MV-4-11 (cell line): ENCODE results near the gene PARP16.
"Not testable (repeated sequence)": the region's sequence is repeated elsewhere in the genome, so short reads cannot be mapped to it uniquely, and the experiment has no call there.

Experiments used
- DNase-seq: peaks from one replicate; lab custom pipeline; 2025; lab: John Stamatoyannopoulos, UW

Gene PARP16

DNA sequence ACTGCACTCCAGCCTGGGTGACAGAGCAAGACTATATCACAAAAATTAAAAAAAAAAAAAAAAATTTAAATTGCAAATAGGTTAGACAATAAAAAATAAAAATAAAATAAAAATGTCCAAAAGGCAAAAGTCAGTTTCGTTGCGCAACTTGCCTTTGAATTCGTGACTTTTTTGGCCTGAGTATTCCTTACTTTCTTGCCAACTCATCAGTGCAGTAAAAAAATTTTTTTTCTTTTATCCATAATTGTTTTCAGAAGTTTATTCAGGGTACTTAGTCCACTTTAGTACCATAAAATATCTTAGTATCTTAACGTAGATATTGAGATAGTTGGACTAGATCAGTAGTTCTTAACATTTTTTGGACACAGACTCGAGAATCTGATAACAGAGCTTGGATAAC is 53.0 kb downstream of the PARP16 start:
- DNase-seq = no peak

DNA sequence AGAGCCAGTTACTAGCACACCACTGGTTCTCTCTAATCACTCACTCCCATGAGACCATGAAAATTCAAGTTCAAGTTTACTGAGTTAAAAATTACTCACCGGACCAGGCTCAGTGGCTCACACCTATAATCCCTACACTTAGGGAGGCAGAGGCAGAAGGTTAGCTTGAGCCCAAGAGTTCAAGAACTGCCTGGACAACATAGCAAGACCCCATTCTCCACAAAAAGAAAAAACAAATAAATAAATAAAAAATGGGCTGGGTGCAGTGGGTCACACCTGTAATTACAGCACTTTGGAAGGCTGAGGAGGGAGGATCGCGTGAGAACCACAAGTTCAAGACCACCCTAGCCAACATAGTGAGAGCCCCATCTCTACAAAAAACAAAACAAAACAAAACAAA is 54.2 kb downstream of the PARP16 start:
- no peak for DNase-seq

DNA sequence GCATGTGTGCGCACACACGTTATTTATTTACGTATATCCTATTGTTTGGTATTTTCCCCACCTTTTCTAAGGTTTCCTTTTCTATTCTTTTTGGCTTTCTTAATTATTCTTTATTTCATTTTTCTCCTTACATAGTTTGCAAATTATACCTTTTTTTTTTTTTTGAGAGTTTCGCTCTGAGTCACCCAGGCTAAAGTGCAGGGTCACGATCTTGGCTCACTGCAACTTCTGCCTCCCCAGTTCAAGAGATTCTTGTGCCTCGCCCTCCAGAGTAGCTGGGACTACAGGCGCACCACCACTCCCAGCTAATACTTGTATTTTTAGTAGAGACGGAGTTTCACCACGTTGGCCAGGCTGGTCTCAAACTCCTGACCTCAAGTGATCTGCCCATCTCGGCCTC is 55.4 kb downstream of the PARP16 start:
- DNase-seq = no peak

DNA sequence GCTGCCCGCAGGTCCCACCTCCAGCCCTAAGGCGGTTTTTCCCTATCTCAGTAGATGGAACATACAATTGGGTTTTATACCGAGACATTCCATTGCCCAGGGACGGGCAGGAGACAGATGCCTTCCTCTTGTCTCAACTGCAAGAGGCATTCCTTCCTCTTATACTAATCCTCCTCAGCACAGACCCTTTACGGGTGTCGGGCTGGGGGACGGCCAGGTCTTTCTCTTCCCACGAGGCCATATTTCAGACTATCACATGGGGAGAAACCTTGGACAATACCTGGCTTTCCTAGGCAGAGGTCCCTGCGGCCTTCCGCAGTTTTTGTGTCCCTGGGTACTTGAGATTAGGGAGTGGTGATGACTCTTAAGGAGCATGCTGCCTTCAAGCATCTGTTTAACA is 59.8 kb downstream of the PARP16 start:
- not testable (repeated sequence) for DNase-seq

DNA sequence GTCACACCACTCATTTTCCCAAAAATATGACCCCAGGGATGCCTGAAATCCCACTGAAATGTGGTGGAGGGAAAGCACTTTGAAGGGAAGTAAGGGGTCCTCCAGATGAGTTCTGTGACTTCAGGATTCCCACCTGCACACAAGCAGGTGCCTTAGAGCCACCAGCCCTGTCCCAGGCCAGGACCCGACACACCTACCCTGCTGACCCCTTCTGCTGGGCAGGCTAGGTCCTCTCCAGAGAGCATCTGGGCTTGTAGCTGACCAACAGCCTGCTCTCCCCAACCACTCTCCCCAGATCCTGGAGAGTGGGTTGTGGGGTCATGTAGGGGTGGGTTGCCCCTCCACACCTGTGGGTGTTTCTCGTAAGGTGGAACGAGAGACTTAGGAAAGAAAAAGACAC is 60.5 kb downstream of the PARP16 start:
- no peak for DNase-seq

DNA sequence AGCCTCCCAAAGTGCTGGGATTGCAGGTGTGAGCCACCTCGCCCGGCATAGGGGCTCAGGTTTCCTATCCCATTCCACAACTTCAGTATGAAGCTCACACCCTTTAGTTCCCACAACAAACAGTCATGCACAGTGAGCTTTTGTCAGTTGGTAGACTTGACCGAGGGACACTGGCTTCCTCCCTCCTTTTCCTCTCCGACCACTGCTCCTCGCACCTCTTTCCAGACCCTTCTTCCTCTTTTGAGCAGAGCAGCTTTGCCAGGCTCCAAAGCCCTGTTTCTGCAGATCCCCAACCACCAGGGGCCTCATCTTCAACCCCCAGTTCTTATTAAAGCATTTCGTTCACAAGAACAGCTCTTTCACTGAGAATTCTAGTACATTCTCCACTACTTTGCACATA is 62.7 kb downstream of the PARP16 start:
- peak; percentile 41 for DNase-seq

DNA sequence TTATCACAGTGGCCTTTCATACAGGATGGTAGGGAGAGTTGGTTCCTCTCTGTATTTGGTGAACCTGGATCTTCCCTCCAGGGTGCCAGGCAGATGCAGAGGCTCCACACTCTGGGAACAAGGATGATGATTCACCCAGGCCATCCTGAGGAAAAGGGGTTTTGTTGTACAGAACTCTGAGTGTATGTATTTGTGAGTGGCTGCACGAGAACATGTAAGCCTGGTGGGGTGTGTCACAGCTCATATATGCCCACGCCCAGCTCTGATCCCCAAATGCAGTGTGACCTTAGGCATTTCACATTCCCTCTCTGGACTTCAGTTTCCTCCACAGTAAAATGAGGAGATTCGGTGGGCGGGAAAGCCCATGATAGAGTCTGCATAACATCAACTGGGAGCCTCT is 63.8 kb downstream of the PARP16 start:
- no peak for DNase-seq

DNA sequence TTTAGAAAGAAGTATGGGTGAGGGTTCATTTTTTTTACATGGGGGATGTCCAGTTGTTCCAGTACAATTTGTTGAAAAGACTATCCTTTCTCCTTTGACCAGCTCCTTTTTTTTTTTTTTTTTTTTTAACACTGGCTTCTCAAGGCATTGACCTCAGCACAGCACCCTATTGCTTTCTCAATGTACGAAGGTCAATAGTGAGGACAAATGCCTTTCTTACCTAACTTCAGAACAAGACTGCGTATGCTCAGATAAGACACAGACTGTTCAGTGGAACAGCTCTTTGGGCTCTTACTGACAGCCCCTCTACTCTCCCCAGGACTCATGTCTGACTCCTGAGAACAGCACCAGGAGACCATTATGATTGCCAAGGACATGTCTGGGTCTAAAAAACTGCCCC is 65.0 kb downstream of the PARP16 start:
- no peak for DNase-seq

DNA sequence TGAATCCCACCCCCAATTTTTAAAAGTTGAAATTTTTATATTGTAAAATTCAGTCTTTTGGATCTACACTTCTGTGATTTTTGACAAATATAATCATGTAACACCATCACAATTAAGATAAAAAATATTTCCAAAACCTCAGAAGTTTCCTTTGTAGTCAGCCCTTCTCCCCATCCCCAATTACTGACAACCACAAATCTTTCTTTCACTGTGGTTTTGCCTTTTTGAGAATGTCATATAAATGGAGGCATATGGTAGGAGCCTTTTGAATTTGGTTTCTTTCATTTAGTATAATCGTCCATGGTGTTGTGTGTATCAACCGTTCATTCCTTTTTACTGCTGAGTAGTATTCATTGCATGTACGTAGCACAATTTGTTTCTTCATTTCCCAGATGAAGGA is 67.5 kb downstream of the PARP16 start:
- DNase-seq = no peak

DNA sequence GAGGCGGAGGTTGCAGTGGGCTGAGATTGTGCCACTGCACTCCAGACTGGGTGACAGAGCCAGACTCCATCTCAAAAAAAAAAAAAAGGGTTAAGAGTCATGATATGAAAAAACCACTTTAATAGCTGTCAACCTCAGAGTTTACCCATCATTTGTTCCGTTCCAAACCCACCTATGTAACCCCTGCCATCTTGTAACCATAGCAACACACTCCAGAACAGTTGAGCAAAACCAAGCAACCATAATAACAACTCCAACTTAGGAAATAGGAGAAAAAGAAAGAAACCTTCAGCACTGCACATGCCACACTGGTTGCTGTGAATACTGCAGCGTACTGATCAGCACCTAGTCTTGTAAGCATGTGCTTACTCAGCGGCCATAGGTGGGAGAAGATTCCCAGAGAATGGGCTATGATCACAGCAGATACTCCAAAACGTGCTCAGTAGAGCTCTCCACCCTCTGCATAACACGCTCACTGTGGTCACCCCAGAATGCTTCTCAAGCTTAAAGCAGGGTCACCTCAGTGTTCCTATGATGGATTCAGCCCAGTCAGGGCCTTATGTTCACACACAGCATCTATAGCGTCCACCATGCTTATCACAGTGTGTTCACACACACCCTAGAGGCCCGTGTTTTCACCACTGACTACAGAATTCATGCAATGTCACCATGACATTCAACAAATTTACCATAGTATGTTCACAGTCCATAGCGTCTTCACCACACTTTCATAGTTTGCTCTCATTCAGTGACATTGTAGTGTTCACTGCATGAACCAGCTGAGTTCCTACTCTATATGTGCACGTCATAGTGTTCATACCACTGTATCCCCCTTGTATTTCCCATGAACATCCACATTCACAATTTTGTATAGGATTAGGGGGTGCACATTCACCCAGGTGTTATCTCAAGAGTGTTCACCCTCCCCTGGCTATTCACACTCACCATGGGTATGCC is 68.9 kb downstream of the PARP16 start:
- no peak for DNase-seq

DNA sequence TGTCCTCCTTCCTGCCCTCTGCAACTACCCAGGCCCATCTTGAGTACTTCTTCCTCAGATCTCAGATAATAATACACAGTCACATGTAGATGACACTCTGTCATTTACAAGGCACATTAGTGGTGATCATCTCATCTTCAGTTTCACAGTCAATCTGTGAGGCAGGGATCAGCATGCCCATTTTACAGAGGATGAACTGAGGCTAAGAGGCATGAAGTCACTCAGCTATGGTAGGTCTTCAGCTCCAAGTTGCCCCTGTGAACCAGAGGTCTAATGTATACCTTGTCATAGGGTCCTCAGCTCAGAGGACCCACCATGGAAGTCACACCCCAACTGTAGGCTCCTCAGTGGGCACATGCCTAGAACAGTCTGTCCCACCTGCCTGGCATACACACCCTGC is 71.2 kb downstream of the PARP16 start:
- no peak for DNase-seq

DNA sequence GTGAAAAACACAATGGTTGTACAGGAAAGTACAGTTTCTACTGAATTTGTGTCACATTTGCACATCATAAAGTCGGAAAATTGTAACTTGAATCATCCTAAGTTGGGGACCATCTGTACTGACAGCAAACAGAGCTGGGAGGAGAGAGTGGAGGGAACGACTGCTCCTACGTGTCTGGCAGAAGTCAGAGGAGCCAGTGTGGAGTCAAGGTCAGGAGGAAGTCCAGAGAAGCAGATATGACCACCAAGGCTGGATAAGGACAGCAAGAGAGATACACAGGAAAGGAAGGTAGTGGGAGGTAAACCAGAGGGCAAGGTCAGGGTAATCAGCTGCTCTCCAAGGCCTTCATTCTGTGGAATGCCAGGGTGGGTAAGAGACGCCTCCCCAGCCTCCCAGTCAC is 72.7 kb downstream of the PARP16 start:
- no peak for DNase-seq

DNA sequence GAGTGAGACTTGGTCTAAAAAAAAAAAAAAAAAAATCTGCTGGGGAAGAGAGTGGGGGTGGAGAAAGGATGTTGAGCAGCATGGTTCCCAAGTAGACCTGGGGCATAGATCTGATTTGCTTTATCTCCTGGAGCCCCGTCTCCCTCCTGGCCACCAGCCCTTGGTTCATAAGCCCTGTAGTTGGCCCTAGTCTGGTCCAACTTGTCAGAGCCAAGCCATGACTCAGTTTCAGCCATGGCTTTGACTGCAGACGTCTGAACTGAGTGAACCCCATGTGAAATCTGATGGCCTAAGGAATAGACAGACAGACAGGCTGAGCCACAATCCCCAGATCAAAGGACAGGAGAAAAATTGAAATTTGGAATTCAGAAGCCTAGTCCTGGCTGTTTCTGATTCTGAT is 73.4 kb downstream of the PARP16 start:
- DNase-seq = no peak

DNA sequence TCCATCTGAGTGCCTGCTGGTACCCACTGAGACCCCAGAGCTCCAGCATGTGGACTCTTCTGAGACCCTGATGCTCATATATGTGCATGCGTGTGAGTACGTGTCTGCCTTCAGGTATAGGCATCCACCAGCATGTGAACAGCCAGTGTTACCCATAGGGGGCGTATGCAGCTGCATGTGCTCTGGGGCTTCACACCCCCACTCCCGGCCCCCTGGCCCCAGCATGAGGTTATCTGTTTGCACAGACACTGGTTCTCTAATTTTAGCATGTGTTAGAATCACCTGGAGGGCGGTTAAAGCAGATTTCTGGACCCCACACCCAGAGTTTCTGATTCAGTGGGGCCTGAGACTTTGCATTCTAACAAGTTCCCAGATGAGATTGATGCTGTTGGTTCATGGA is 74.6 kb downstream of the PARP16 start:
- DNase-seq = no peak

DNA sequence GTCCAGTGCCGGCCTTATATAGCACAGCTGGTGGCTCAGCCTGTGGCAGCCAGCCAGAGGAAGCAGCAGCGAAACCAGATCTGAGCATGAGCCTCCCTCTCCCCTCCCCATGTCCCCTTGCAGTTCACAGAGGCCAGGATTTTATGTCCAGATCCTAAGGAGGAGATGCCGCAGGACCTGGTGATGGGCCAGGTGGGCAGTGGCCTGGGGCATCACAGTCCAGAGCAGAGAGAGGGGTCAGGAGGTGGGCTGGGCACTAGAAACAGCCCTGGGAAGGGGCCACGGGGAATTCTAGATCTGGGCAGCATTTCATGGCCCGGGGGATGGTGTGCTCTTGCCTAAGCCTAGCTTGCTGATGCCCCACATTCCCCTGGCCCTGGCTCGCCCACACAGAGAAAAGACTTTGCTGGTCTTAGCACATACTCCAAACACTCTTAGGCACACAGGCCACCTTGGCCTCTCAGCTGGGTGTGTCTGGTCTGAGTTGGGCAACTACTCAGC is 75.2 kb downstream of the PARP16 start:
- DNase-seq = no peak

DNA sequence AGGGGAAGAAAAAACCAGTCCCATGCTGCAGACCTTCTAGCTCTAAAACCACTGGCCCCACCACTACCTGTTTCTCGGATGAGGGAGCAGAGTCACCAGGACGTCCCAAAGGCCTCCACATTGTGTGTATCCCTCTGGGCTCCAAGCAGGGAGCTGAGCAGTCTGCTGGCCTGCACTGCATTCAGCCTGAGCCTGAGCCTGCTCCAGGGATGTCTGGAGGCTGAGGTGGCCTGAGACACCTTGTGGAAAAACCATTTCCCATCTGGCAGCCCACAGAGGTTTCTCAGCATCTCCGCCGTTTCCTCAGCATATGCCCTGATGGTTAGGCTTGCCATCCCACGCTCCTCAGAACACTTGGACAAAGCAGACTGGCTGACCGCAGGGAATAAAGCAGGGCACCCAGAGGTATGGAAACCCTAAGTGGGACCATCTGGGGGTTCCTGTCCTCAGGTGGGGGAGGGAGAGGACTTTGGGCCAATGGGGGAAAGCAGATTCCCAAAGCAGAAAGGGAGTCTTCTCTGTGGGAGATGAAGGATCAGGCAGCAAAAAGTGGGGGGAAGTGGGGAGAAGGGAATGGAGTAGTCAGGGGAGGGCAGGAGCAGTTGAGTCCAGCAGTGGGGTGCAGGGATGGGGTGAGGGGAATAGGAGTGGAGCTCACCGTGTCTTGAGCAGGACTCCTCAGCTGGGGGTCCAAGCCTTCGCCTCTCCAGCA is 75.8 kb downstream of the PARP16 start, which contains the start of gene CILP:
TSS of gene CILP (minus strand) at position 704 of the 712 bp plus-strand sequence. CDS start 1,718 bp downstream, outside the sequence.
- DNase-seq = no peak

DNA sequence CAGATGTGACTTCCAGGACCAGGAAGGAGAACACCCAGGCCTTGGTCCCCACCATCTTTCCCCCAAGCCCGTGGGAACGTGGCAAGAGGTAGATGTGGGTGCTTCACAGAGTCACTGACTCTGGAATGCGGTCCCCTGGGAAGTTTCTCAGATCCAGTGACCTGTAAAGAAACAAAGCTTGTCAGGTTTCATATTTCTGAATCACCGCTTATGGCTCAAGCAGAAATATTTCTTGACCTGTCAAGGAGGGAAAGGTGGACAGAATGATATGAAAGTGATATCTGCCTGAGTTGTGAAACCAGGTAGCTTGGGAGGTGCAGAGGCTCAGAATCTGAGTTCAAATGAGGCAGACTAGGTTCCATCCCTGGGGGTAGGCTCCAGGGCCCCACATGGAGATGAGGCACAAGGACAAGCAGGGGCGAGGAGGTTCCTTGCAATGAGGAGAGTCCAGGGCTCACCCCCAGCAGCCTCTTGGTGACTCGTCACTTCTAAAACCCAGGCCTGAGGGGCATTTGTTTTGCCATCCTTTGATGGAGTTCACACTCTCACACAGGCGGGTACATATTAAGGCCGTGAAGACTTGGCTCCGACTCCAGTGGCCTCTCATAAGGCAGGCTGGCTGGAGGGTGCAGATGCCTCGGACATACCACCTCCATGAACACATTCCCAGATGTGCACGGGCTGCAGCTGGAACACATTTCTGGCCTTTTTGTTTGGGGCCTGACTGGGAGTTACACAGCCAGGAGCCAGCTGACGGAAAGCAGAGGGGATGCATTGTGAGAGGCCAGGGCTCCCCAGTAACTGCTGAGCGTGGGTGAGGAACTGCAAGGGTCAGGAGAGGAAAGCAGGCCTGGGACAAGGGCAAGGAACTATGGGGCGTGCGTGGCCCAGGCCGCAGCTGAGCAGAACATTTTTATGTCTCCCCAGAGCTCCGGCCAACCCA is 76.7 kb downstream of the PARP16 start:
- DNase-seq = no peak

DNA sequence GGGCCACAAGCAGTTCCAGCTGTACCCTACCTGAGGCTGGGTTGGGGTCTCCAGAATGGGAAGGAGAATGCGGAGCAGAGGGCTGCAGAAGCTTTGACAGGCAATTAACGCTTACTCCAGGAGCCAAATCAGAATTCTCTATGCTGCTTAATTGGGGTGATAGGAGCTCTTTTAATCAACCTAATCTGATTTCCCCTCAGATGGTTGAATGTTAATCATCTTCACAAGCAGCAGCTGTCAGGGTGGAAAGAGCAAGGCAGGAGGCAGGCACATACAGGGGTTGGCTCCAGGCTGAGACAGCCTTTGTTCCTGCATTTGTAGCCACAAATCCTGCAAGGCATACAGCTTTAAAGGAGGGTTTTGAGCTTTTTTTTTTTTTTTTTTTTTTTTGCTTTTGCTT is 78.0 kb downstream of the PARP16 start:
- no peak for DNase-seq
